Midbrain (tissue), 1 donor: ENCODE data around the gene FUBP3.
"Not testable (repeated sequence)": the region's sequence is repeated elsewhere in the genome, so short reads cannot be mapped to it uniquely, and the experiment has no call there.

Source experiments
- DNase-seq: peaks from one replicate; lab custom pipeline; 2025; lab: John Stamatoyannopoulos, UW

Gene FUBP3

DNA sequence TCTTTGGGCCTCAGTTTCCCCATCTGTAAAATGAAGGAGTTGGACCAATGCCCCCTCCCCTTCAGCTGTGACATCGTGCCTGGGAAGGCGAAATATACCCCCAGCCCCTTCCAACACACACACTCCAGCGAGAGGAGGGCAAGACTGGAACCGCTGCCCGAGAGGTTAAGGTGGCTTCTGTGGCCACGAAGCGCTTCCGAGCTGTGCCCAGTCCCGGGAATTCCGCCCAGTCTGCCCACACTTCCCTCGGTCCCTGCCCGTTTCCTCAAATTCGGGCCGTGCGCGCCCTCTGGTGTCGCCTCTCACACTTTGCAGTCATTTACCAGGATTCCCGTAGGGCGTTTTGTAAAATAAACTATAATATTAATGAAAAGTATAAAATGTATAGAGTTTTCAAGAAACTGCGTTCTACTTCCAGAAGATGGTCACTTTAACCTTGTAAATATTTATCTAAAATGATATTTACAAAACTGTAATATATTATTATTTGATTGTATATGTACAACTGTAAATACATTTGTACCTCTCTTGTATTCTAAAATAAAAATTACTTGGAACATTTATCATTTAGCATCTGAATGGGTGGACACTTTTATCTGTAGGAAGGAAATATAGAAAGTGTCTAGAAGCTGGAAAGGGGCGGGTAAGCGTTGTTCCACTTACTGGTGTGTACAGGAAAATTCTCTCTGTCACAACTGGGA lies 103.2 kb downstream of the FUBP3 start:
- peak; percentile 87 for DNase-seq

DNA sequence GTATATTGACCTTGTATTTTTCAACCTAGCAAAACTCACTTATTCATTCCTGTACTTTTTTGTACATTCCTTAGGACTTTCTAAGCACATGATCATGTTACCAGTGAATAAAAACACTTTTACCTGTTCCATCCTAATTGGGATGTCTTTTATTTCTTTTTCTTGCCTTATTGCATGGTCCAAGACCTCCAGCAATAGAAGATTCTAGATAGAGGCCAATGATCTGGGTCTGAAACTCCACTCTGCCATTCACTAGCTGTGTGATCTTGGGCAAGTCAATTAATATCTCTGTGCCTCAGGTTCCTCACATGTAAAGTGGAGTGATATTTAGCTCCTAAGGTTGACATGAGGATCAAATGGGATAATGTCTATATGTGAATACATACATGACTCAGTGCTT lies 105.7 kb downstream of the FUBP3 start:
- DNase-seq, result no peak

DNA sequence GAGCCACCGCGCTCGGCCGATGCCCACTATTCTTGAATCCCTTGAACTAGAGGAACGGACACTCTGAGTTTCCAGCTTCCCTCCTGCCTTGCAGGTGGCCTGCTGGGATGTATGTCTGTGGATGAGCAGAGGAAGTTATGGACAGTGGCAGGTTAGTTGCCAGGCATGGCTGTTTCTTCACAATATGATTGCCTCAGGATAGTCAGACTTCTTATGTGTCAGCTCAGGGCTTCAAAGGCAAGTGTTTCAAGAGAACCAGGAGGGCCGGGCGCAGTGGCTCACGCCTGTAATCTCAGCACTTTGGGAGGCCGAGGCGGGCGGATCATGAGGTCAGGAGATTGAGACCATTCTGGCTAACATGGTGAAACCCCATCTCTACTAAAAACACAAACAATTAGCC lies 106.6 kb downstream of the FUBP3 start:
- DNase-seq, result not testable (repeated sequence)

DNA sequence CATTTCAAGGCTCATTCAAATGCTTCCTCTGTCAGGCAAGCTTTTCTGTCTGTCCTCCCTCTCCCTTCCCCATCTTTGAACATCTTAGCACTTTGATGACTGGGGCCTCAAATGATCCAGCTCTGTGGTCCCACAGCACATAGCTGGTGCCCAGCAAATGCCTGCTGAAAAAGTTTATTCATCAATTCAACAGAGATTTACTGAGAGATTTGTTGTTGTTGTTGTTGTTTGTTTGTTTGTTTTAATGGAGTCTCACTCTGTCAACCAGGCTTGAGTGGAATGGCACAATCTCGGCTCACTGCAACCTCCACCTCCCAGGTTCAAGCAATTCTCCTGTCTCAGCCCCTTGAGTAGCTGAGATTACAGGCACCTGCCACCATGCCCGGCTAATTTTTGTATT lies 108.2 kb downstream of the FUBP3 start:
- no peak for DNase-seq
